ENCODE results near the gene ZNF365.

ZNF365 gene

GRCh38 chr10:62413048-62413447, 38.9 kb downstream of the ZNF365 start:
- in situ Hi-C loops (cut with MboI; ENCODE audit: low sequenced_read_pairs, unreplicated experiment): no loop called here
- no peak for DNase-seq (ENCODE audit: low spot score)
- TF ChIP-seq, protein P1, sequence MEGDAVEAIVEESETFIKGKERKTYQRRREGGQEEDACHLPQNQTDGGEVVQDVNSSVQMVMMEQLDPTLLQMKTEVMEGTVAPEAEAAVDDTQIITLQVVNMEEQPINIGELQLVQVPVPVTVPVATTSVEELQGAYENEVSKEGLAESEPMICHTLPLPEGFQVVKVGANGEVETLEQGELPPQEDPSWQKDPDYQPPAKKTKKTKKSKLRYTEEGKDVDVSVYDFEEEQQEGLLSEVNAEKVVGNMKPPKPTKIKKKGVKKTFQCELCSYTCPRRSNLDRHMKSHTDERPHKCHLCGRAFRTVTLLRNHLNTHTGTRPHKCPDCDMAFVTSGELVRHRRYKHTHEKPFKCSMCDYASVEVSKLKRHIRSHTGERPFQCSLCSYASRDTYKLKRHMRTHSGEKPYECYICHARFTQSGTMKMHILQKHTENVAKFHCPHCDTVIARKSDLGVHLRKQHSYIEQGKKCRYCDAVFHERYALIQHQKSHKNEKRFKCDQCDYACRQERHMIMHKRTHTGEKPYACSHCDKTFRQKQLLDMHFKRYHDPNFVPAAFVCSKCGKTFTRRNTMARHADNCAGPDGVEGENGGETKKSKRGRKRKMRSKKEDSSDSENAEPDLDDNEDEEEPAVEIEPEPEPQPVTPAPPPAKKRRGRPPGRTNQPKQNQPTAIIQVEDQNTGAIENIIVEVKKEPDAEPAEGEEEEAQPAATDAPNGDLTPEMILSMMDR (IDR thresholded peaks at IDR 0.05; ENCODE audit: borderline replicate concordance, control extremely low read depth, extremely low read depth, insufficient read depth, missing control alignments): no peak

DNA sequence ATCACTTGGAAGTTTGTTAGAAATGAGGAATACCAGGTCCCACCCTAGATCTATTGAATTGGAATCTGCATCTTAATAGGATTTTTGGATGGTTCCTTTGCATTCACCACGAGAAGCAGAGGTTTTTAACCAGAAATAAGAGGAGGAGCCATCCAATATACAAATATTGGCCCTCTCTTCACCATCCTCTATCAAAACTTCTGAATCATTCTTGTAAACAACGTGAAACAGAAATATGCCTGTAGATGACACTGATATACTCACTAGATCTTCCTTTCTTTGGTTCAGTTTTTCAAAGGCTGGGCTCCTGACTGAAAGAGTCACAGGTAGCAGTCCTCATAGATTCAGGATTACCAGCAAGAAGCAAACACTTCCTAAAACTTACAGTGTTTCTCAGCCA, 39.5 kb downstream of the ZNF365 start:
- TF ChIP-seq, protein P1 (IDR thresholded peaks at IDR 0.05; ENCODE audit: borderline replicate concordance, control extremely low read depth, extremely low read depth, insufficient read depth, missing control alignments): no peak
- no peak for DNase-seq (ENCODE audit: low spot score)
- in situ Hi-C loops (cut with MboI; ENCODE audit: low sequenced_read_pairs, unreplicated experiment): no loop called here

DNA sequence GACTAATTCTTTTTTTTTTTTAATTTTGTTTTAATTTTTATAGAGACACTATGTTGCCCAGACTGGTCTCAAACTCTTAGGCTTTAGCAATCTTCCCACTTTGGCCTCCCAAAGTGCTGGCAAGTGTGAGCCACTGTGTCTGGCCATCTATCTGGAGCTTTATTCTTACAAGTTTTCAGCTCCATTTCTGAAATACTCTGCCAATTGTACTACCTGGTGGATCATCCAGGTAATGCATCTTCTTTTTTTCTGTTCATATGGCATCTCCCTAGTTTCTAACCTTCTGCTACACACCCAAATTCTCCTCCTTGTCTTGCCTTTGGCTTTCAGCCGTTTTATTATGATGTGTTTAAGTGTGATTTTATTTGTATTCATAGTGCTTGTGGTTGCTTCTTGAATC, 40.2 kb downstream of the ZNF365 start:
- in situ Hi-C loops (cut with MboI; ENCODE audit: low sequenced_read_pairs, unreplicated experiment): no loop called here

GRCh38 chr10:62422068-62422590, 48.0 kb downstream of the ZNF365 start:
- DNase-seq (ENCODE audit: low spot score): no peak
- TF ChIP-seq, protein P1 (IDR thresholded peaks at IDR 0.05; ENCODE audit: borderline replicate concordance, control extremely low read depth, extremely low read depth, insufficient read depth, missing control alignments): no peak
- in situ Hi-C loops (cut with MboI; ENCODE audit: low sequenced_read_pairs, unreplicated experiment): no loop called here

More for the DNA sequence above, 40.2 kb downstream of the ZNF365 start:
- no peak for DNase-seq (ENCODE audit: low spot score)
- TF ChIP-seq, protein P1 (IDR thresholded peaks at IDR 0.05; ENCODE audit: borderline replicate concordance, control extremely low read depth, extremely low read depth, insufficient read depth, missing control alignments): no peak

DNA sequence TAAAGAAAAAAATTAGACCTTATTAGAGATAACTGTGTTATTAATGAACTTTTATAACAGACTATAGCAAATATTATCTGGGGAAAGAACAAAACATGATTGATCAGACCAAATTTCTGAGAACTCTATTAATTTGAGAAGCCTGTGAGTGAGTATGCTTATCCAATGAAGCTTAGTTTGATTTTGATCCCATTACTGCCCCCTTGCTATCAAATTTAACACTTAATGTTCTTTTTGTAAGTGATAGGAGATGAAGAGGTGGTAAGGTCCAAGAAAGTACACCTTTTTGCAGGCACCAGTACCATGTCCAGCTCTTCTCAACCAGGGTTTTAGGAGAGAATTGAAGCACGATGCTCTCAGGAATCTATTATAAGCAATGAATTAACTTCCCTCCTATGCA, 49.9 kb downstream of the ZNF365 start:
- no peak for DNase-seq (ENCODE audit: low spot score)
- TF ChIP-seq, protein P1 (IDR thresholded peaks at IDR 0.05; ENCODE audit: borderline replicate concordance, control extremely low read depth, extremely low read depth, insufficient read depth, missing control alignments): no peak
- in situ Hi-C loops (cut with MboI; ENCODE audit: low sequenced_read_pairs, unreplicated experiment): no loop called here

- TF ChIP-seq, protein P1 (IDR thresholded peaks at IDR 0.05; ENCODE audit: borderline replicate concordance, control extremely low read depth, extremely low read depth, insufficient read depth, missing control alignments): no peak
- in situ Hi-C loops (cut with MboI; ENCODE audit: low sequenced_read_pairs, unreplicated experiment): no loop called here
- DNase-seq (ENCODE audit: low spot score): no peak
Observed at GRCh38 chr10:62426086-62426485, 51.9 kb downstream of the ZNF365 start.

All from GM13976 (cell line).